ENCODE data around the gene FUT8. TPM values are rescaled to one million over a fixed set of nuclear protein-coding genes. Genes with fewer than 3 reads are reported as not detected.

Gene FUT8
- total and polyA plus RNA-seq, 4 donors: 1.1 to 14.1 (median 4.0) TPM

DNA sequence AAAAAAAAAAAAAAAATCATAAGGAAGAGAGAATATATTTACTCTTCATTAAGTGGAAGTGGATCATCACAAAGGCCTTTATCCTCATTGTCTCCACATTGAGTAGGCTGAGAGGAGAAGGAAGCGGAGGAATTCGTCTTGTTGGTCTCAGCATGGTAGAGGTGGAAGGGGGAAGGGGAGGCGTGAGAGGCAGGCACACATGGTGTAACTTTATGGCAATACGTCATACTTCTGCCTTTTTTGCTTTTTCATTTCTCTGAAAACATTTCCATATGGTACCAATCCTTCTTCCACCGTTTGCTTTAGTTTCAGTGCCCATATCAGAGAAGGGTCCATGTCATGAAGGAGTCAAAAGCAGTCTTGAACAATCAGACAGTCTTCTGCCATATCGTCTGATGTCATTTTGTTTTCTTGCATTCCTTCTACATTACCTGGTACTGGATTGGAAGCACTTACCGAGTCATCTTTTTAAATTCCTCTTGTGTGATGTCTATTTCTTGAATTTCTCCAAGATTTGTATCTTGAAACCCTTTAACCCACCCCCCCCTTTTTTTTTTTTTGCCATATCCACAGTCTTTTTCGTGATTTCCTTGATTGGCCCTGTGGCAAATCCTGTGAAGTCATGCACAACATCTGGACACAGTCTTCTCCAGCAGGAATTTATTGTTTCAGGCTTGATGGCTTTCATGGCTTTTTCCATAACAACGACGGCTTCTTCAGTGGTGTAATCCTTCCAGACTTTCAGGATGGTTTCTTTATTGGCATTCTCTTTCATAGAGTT lies 8.9 kb downstream of the FUT8 start:
- no peak for DNase-seq (ENCODE audit: low spot score)
- Histone ChIP-seq H3K9ac (ENCODE audit: low read depth in 1 of 2, low read length in 2 of 2) (no peak overlapping the region), H3K9me3 (ENCODE audit: control insufficient read depth in 4 of 4, low read length in 3 of 4) (no peaks in the 10 kb centered on the region), H3K27me3 (ENCODE audit: control insufficient read depth in 4 of 4, insufficient read depth in 4 of 4, low read length in 3 of 4) (no peaks in the 10 kb centered on the region), H3K27ac (ENCODE audit: low read depth in 1 of 2, low read length in 2 of 2) (no peak overlapping the region), H3K4me3 (ENCODE audit: low read depth in 1 of 3, low read length in 3 of 3) (no peak overlapping the region), H3K4me1 (ENCODE audit: control insufficient read depth in 4 of 4, insufficient read depth in 4 of 4, low read length in 3 of 4) (no peaks in the 10 kb centered on the region), H3K36me3 (ENCODE audit: control insufficient read depth in 4 of 4, insufficient read depth in 3 of 4, low read depth in 1 of 4, low read length in 3 of 4) (no peaks in the 10 kb centered on the region)
- WGBS: 92% methylated on average over 10 of the region's 10 CpGs
- TF ChIP-seq FOXA2 (IDR thresholded peaks at IDR 0.05): no peak
- no peak for TF ChIP-seq FOXA1 (IDR thresholded peaks at IDR 0.05)
- TF ChIP-seq ZBTB33 (IDR thresholded peaks at IDR 0.05): no peak
- no peak for TF ChIP-seq TAF1 (conservative IDR thresholded peaks at IDR 0.05)
- TF ChIP-seq CTCF (IDR thresholded peaks at IDR 0.05; ENCODE audit: low read depth, low read length, missing input control): no peak
- no peak for TF ChIP-seq REST (IDR thresholded peaks at IDR 0.05)
- TF ChIP-seq HNF4G (IDR thresholded peaks at IDR 0.05): no peak
- no peak for TF ChIP-seq SP1 (IDR thresholded peaks at IDR 0.05)
- no peak for TF ChIP-seq YY1 (IDR thresholded peaks at IDR 0.05)
- no peak for TF ChIP-seq NR2F2 (IDR thresholded peaks at IDR 0.05)
- no peak for TF ChIP-seq MAX (IDR thresholded peaks at IDR 0.05)
- TF ChIP-seq JUND (IDR thresholded peaks at IDR 0.05): no peak
- TF ChIP-seq, protein P1, sequence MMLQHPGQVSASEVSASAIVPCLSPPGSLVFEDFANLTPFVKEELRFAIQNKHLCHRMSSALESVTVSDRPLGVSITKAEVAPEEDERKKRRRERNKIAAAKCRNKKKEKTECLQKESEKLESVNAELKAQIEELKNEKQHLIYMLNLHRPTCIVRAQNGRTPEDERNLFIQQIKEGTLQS (IDR thresholded peaks at IDR 0.05): no peak
- no peak for TF ChIP-seq RAD21 (IDR thresholded peaks at IDR 0.05)
- no peak for TF ChIP-seq EGR1 (IDR thresholded peaks at IDR 0.05; ENCODE audit: low read depth in 2 of 2)

Measured in liver (tissue), 9 donors.